ENCODE data around the gene CEACAM18. TPM values are rescaled to one million over a fixed set of nuclear protein-coding genes. Genes with fewer than 3 reads are reported as not detected.

The CEACAM18 gene
- total RNA-seq, 2 experiments from 2014 or later: not detected

- ChIA-PET CTCF (no interaction called here), POLR2A (no interaction called here)
- Histone ChIP-seq H3K27me3 (ENCODE audit: control insufficient read depth in 1 of 2, insufficient read depth in 2 of 2, low read length in 2 of 2) (peaks cover 8 to 18% of the 10 kb centered on the region in 2 experiments), H3K27ac (ENCODE audit: low read depth in 1 of 2, low read length in 2 of 2) (no peak overlapping the region), H3K4me1 (ENCODE audit: insufficient read depth, low read length) (peaks cover 5% of the 10 kb centered on the region), H3K4me3 (ENCODE audit: low read length) (no peak overlapping the region), H3K36me3 (ENCODE audit: insufficient read depth, low read length) (no peaks in the 10 kb centered on the region), H3K9me3 (ENCODE audit: control insufficient read depth in 1 of 2, insufficient read depth in 1 of 2, low read length in 2 of 2) (peaks cover 0 to 24% of the 10 kb centered on the region in 2 experiments)
- ATAC-seq (ENCODE audit: poor library complexity): no peak
- intact Hi-C loops (cut with DNase I, micrococcal nuclease): no loop called here
- Mint-ChIP-seq H3K4me1 (ENCODE audit: low read depth) (no peaks in the 10 kb centered on the region), H3K27me3 (peaks cover 62% of the 10 kb centered on the region), H3K36me3 (ENCODE audit: low read depth) (no peaks in the 10 kb centered on the region), H3K4me3 (no peak overlapping the region), H3K9me3 (no peaks in the 10 kb centered on the region), H3K27ac (no peak overlapping the region)
- no peak for TF ChIP-seq CTCF (IDR thresholded peaks at IDR 0.05)
- DNase-seq: no peak
These were observed 51.0 kb downstream of the CEACAM18 start for GRCh38 chr19:51529301-51529700.

GRCh38 chr19:51530616-51531015, 52.3 kb downstream of the CEACAM18 start:
- no peak for TF ChIP-seq CTCF (IDR thresholded peaks at IDR 0.05)
- Histone ChIP-seq H3K36me3 (ENCODE audit: insufficient read depth, low read length) (no peaks in the 10 kb centered on the region), H3K4me3 (ENCODE audit: low read length) (no peak overlapping the region), H3K4me1 (ENCODE audit: insufficient read depth, low read length) (peaks cover 5% of the 10 kb centered on the region), H3K27me3 (ENCODE audit: control insufficient read depth in 1 of 2, insufficient read depth in 2 of 2, low read length in 2 of 2) (peaks cover 8 to 22% of the 10 kb centered on the region in 2 experiments), H3K27ac (ENCODE audit: low read depth in 1 of 2, low read length in 2 of 2) (no peak overlapping the region), H3K9me3 (ENCODE audit: control insufficient read depth in 1 of 2, insufficient read depth in 1 of 2, low read length in 2 of 2) (peaks cover 0 to 15% of the 10 kb centered on the region in 2 experiments)
- DNase-seq (no peak), ATAC-seq (ENCODE audit: poor library complexity) (no peak)
- H3K27me3 Mint-ChIP-seq: peaks cover 75% of the 10 kb centered on the region
- ChIA-PET CTCF (no interaction called here), POLR2A (interaction anchor here (0.7 kb wide), 1 partner anchor 25 kb away, joined by 3 read pairs; no protein-coding TSS in a partner anchor)
- peaks cover 3% of the 10 kb centered on the region for H3K9me3 Mint-ChIP-seq
- intact Hi-C loops (cut with DNase I, micrococcal nuclease): no loop called here
- H3K4me3 Mint-ChIP-seq: no peak overlapping the region
- no peaks in the 10 kb centered on the region for H3K4me1 Mint-ChIP-seq (ENCODE audit: low read depth)
- H3K27ac Mint-ChIP-seq: no peak overlapping the region
- no peaks in the 10 kb centered on the region for H3K36me3 Mint-ChIP-seq (ENCODE audit: low read depth)

GRCh38 chr19:51531349-51532315, 53.3 kb downstream of the CEACAM18 start, which contains the start of gene SIGLEC6:
Gene SIGLEC6 (minus strand): TSS chr19:51531670. CDS start chr19:51531648, 22 bp downstream.
- DNase-seq: peak in 4 of 14 experiments; percentile 5 to 65 (median 50)
- no peak within 1 kb of the TSS for H3K4me3 Mint-ChIP-seq
- H3K36me3 ChIP-seq (ENCODE audit: insufficient read depth, low read length): no peaks in the 10 kb centered on the region

More at GRCh38 chr19:51531349-51532315, 53.3 kb downstream of the CEACAM18 start, which contains the start of gene SIGLEC6:
- Histone ChIP-seq H3K4me3 (ENCODE audit: low read length) (no peak within 1 kb of the TSS), H3K27me3 (ENCODE audit: control insufficient read depth in 1 of 2, insufficient read depth in 2 of 2, low read length in 2 of 2) (peaks cover 8 to 22% of the 10 kb centered on the region in 2 experiments), H3K27ac (ENCODE audit: low read depth in 1 of 2, low read length in 2 of 2) (no peak within 1 kb of the TSS), H3K9me3 (ENCODE audit: control insufficient read depth in 1 of 2, insufficient read depth in 1 of 2, low read length in 2 of 2) (peaks cover 0 to 12% of the 10 kb centered on the region in 2 experiments), H3K4me1 (ENCODE audit: insufficient read depth, low read length) (peaks cover 5% of the 10 kb centered on the region)
- Mint-ChIP-seq H3K27me3 (peaks cover 80% of the 10 kb centered on the region), H3K27ac (no peak within 1 kb of the TSS), H3K36me3 (ENCODE audit: low read depth) (no peaks in the 10 kb centered on the region), H3K9me3 (peaks cover 4% of the 10 kb centered on the region), H3K4me1 (ENCODE audit: low read depth) (no peaks in the 10 kb centered on the region)
- ATAC-seq (ENCODE audit: poor library complexity): peak; percentile 52
- CTCF ChIA-PET: no interaction called here
- intact Hi-C loops (cut with DNase I, micrococcal nuclease): no loop called here
- POLR2A ChIA-PET: no interaction called here
- no peak for TF ChIP-seq CTCF (IDR thresholded peaks at IDR 0.05)

Data from CD4-positive, alpha-beta T cell (primary cell).